B cell (primary cell): ENCODE data around the gene DNAAF5. TPM values are rescaled to one million over a fixed set of nuclear protein-coding genes. Genes with fewer than 3 reads are reported as not detected.

Experiments
- ATAC-seq: fragments of 200-7000 bp; cut with Tn5 transposase; one replicate; pipeline ENCODE4 v1.10.0; 2021; ENCODE audit warnings: low read depth, mild to moderate bottlenecking, moderate number of reproducible peaks, moderate library complexity
- CTCF ChIA-PET: fragments of 350-600 bp; sonication (Branson Sonifier 250); formaldehyde crosslinking; loops from one replicate; lab custom pipeline; 2021; ENCODE audit warnings: antibody characterized with exemption, inconsistent platforms; lab: Charles Lee
- POLR2A ChIA-PET: fragments of 350-600 bp; sonication (Branson Sonifier 250); formaldehyde crosslinking; loops from one replicate; lab custom pipeline; 2021; ENCODE audit warnings: antibody characterized with exemption; lab: Charles Lee
- DNase-seq: peaks from one replicate; pipeline ENCODE4 v3.0.0; 2013
- H2AFZ ChIP-seq: 2 replicates; pipeline ENCODE4 v1.6.1; 2012; ENCODE audit warnings: mild to moderate bottlenecking, low read depth, low read length; ENCODE audit not compliant: insufficient read depth, poor library complexity, severe bottlenecking
- H3K27ac ChIP-seq, 2 donors: 1 replicate in 1 of 2; 2 replicates in 1 of 2; pipeline ENCODE4 v1.5.1; 2012 to 2013; ENCODE audit warnings: low read length in 2 of 2, mild to moderate bottlenecking in 2 of 2, moderate library complexity in 1 of 2
- H3K27me3 ChIP-seq, 4 experiments: fragments of 200-600 bp in 1 of 4; sonication (generic) in 1 of 4; replicated peaks in 1 of 4; 1 replicate in 2 of 4; 2 replicates in 2 of 4; pipeline versions ENCODE4 v1.6.1 to v1.7.0; 2013 to 2016; ENCODE audit warnings: low read length in 3 of 4, mild to moderate bottlenecking in 2 of 4, mixed read lengths in 1 of 4, moderate library complexity in 1 of 4; ENCODE audit not compliant: insufficient read depth in 4 of 4, control insufficient read depth in 3 of 4; ENCODE audit errors: control extremely low read depth in 1 of 4
- H3K36me3 ChIP-seq, 2 experiments: replicated peaks in 1 of 2; 1 replicate in 1 of 2; 2 replicates in 1 of 2; pipeline versions ENCODE4 v1.6.1 to v1.7.1; 2013; ENCODE audit warnings: low read length in 1 of 2; ENCODE audit not compliant: insufficient read depth in 2 of 2, control insufficient read depth in 1 of 2; ENCODE audit errors: control extremely low read depth in 1 of 2, extremely low read depth in 1 of 2
- H3K4me1 ChIP-seq, 2 donors: fragments of 200-600 bp in 1 of 2; sonication (generic) in 1 of 2; 1 replicate in 1 of 2; 2 replicates in 1 of 2; pipeline versions ENCODE4 v1.5.1 to v1.6.1; 2013 to 2017; ENCODE audit warnings: low read length in 2 of 2; ENCODE audit not compliant: control insufficient read depth in 2 of 2, insufficient read depth in 2 of 2
- H3K4me2 ChIP-seq: replicated peaks from 2 replicates; pipeline ENCODE3; 2012; ENCODE audit warnings: mild to moderate bottlenecking, low read depth, low read length; ENCODE audit not compliant: poor library complexity, severe bottlenecking
- H3K4me3 ChIP-seq, 5 experiments: fragments of 200-600 bp in 1 of 5; sonication (generic) in 1 of 5; 1 replicate in 3 of 5; 2 replicates in 2 of 5; pipeline versions ENCODE4 v1.5.1 to v1.7.0; 2011 to 2016; ENCODE audit warnings: low read length in 4 of 5, mild to moderate bottlenecking in 4 of 5, low read depth in 2 of 5, control low read depth in 1 of 5, moderate library complexity in 1 of 5; ENCODE audit not compliant: insufficient read depth in 1 of 5; ENCODE audit errors: control extremely low read depth in 1 of 5, extremely low read depth in 1 of 5
- H3K79me2 ChIP-seq: fragments of 200-600 bp; sonication (generic); one replicate; pipeline ENCODE4 v1.6.0; 2016; ENCODE audit warnings: low read length; ENCODE audit not compliant: control insufficient read depth, insufficient read depth
- H3K9ac ChIP-seq: fragments of 200-600 bp; sonication (generic); 2 replicates; pipeline ENCODE4 v1.6.1; 2017; ENCODE audit warnings: mild to moderate bottlenecking, low read length, moderate library complexity
- H3K9me3 ChIP-seq, 3 donors: one replicate each; pipeline versions ENCODE4 v1.6.1 to v1.7.1; 2013; ENCODE audit warnings: low read length in 2 of 3; ENCODE audit not compliant: control insufficient read depth in 2 of 3, insufficient read depth in 1 of 3; ENCODE audit errors: control extremely low read depth in 1 of 3
- H4K20me1 ChIP-seq: 2 replicates; pipeline ENCODE4 v1.6.0; 2012; ENCODE audit warnings: mild to moderate bottlenecking, low read length; ENCODE audit not compliant: insufficient read depth, control insufficient read depth, poor library complexity, severe bottlenecking
- H3K27ac Mint-ChIP-seq: one replicate; pipeline ENCODE4 v1.8.0; 2021; ENCODE audit warnings: mixed read lengths
- H3K27me3 Mint-ChIP-seq: one replicate; pipeline ENCODE4 v1.8.0; 2021; ENCODE audit warnings: mixed read lengths
- H3K4me1 Mint-ChIP-seq: one replicate; pipeline ENCODE4 v1.8.0; 2021; ENCODE audit warnings: mixed read lengths
- H3K4me3 Mint-ChIP-seq: one replicate; pipeline ENCODE4 v1.8.0; 2021; ENCODE audit warnings: mixed read lengths
- H3K9me3 Mint-ChIP-seq: one replicate; pipeline ENCODE4 v1.8.0; 2022; ENCODE audit warnings: mixed read lengths; ENCODE audit not compliant: insufficient read depth
- CTCF ChIP-seq: fragments of 200-600 bp; IDR thresholded peaks from one replicate; pipeline ENCODE4 v1.8.0; 2022; ENCODE audit warnings: antibody characterized with exemption, mild to moderate bottlenecking
- EZH2 ChIP-seq: IDR thresholded peaks from 2 replicates; pipeline ENCODE4 v1.6.1; 2012; ENCODE audit warnings: borderline replicate concordance, low read depth, mild to moderate bottlenecking, moderate library complexity, low read length; ENCODE audit not compliant: insufficient read depth, poor library complexity, severe bottlenecking
- WGBS: methylation state at CpG from one replicate; pipeline ENCODE4 v1.1.5; 2013; ENCODE audit warnings: missing lambda C conversion rate; ENCODE audit not compliant: insufficient coverage; 5-methylcytosine and 5-hydroxymethylcytosine counted together
- intact Hi-C: fragments of 100-400 bp; cut with micrococcal nuclease; formaldehyde crosslinking; loops from one replicate; pipeline ENCODE4 v1.10.0; 2022
- polyA plus RNA-seq: library from polyadenylated mRNA; depleted of rRNA; stranded (reverse); fragments of >200 nt; gene quantifications from 2 replicates; pipeline ENCODE4 v1.2.3, GENCODE V29; 2012
- total RNA-seq, 2 donors: library from RNA; stranded (reverse); fragments of 120-200 nt in 1 of 2; gene quantifications; 1 replicate in 1 of 2; 2 replicates in 1 of 2; pipeline versions ENCODE4 v1.2.3 to v1.2.4, GENCODE V29; 2013 to 2022

DNAAF5 gene
- total and polyA plus RNA-seq, 2 donors (not counting 1 experiment from before 2014, with no cell fraction given), result 18.0 to 21.4 TPM

GRCh38 chr7:739983-740942 is 13.8 kb downstream of the DNAAF5 start:
- Histone ChIP-seq H3K4me1 (no peaks in the 10 kb centered on the region), H3K9me3 (peaks cover 0 to 8% (median 0%) of the 10 kb centered on the region in 3 donors), H3K36me3 (peaks cover 0 to 17% of the 10 kb centered on the region in 2 experiments), H3K9ac (no peak overlapping the region), H3K27ac (no peak overlapping the region), H3K79me2 (peaks cover 39% of the 10 kb centered on the region), H4K20me1 (peaks cover 6% of the 10 kb centered on the region), H2AFZ (no peak overlapping the region), H3K27me3 (no peaks in the 10 kb centered on the region), H3K4me2 (no peak overlapping the region), H3K4me3 (no peak overlapping the region)
- Mint-ChIP-seq H3K27ac (no peak overlapping the region), H3K9me3 (no peaks in the 10 kb centered on the region), H3K27me3 (no peaks in the 10 kb centered on the region), H3K4me1 (no peaks in the 10 kb centered on the region), H3K4me3 (no peak overlapping the region)
- ATAC-seq (no peak), DNase-seq (no peak)
- TF ChIP-seq EZH2, result no peak
- TF ChIP-seq CTCF, result no peak
- CTCF ChIA-PET, result no interaction called here
- intact Hi-C loops, result no loop called here
- POLR2A ChIA-PET, result no interaction called here
- WGBS, result 99% methylated on average over 40 of the region's 46 CpGs

- no peaks in the 10 kb centered on the region for H3K4me1 Mint-ChIP-seq
- H3K9me3 Mint-ChIP-seq, result no peaks in the 10 kb centered on the region
- peaks cover 0 to 17% of the 10 kb centered on the region in 2 experiments for H3K36me3 ChIP-seq
- no peaks in the 10 kb centered on the region for H3K27me3 ChIP-seq
- peaks cover 35% of the 10 kb centered on the region for H3K79me2 ChIP-seq
- TF ChIP-seq CTCF (no peak), EZH2 (no peak)
- no peak overlapping the region for H2AFZ ChIP-seq
- H3K4me3 Mint-ChIP-seq, result no peak overlapping the region
- WGBS, result 98% methylated on average over 13 of the region's 17 CpGs
- no peak overlapping the region for H3K4me2 ChIP-seq
- no peak overlapping the region for H3K27ac ChIP-seq
- intact Hi-C loops, result no loop called here
- H3K4me3 ChIP-seq, result no peak overlapping the region
- CTCF ChIA-PET, result no interaction called here
- peaks cover 6% of the 10 kb centered on the region for H4K20me1 ChIP-seq
- ATAC-seq (no peak), DNase-seq (no peak)
- no peaks in the 10 kb centered on the region for H3K27me3 Mint-ChIP-seq
- no peak overlapping the region for H3K27ac Mint-ChIP-seq
- H3K4me1 ChIP-seq, result no peaks in the 10 kb centered on the region
- H3K9me3 ChIP-seq, result peaks cover 0 to 8% (median 0%) of the 10 kb centered on the region in 3 donors
- no peak overlapping the region for H3K9ac ChIP-seq
- POLR2A ChIA-PET, result no interaction called here
Measured at GRCh38 chr7:741191-741671, 14.7 kb downstream of the DNAAF5 start.
